ENCODE data around the gene C13orf46. TPM values are rescaled to one million over a fixed set of nuclear protein-coding genes. Genes with fewer than 3 reads are reported as not detected.

The C13orf46 gene
- total and polyA plus RNA-seq, 2 of the 8 experiments (the other 6 are each of a cell fraction or from before 2014, with no cell fraction given), result 0.23 to 0.28 TPM

- TF ChIP-seq ATF2 (IDR thresholded peaks at IDR 0.05; ENCODE audit: low read length), result no peak
- no peak for TF ChIP-seq KDM1A (IDR thresholded peaks at IDR 0.05; ENCODE audit: borderline replicate concordance, low read length)
Observed at GRCh38 chr13:113964251-113964995, 9.5 kb downstream of the C13orf46 start (continued).

Measured in H1 (cell line).